SH-SY5Y (cell line): ENCODE measurements around the gene SSR4.

ENCODE experiments used
- GATA2 ChIP-seq: IDR thresholded peaks from 2 replicates; pipeline ENCODE4 v1.6.1; 2011; ENCODE audit warnings: mild to moderate bottlenecking, low read depth, low read length
- GATA3 ChIP-seq: IDR thresholded peaks from 2 replicates; pipeline ENCODE4 v1.6.1; 2011; ENCODE audit warnings: low read depth, mild to moderate bottlenecking, low read length, moderate library complexity

DNA sequence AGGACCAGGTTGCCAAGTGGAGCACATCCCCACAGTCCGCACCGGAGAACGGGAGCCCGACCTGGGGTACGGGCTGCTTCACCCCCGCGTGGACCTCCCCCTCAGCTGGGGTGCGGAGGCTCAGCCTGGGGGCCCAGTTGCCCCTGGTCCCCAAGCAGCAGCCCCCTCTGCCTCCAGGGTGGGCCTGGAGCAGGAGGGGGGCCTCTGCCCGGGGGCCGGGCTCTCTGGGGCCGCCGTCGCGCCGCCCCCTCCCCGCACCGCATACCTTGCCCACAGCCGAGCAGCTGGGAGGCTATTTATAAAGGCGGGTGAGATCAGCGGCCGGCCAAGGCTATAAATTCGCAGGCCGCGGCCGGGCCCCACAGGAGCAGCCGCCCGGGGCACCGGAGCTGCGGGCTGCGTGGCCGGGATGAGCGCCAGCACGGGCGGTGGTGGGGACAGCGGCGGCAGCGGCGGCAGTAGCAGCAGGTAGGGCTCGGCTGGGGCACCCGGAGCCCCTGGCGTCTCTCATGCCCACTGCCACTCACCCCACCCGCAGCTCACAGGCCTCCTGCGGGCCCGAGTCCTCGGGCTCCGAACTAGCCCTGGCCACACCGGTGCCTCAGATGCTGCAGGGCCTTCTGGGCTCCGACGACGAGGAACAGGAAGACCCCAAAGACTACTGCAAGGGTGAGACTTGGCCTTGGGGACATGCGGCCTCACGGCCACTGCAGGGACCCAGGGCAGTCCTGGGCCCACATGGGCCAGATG lies 13.6 kb upstream of the SSR4 start, which contains the start of gene SRPK3:
- TF ChIP-seq GATA3, result no peak
- no peak for TF ChIP-seq GATA2
